H1 (cell line): ENCODE measurements around the gene CDKL1. TPM values are rescaled to one million over a fixed set of nuclear protein-coding genes. Genes with fewer than 3 reads are reported as not detected.

ENCODE experiments used
- BRCA1 ChIP-seq: IDR thresholded peaks from 2 replicates; pipeline ENCODE4 v1.6.1; 2012; ENCODE audit warnings: low read depth, low read length, improper control_type of control experiment
- CBX8 ChIP-seq: fragments of 300-800, 300-1000 bp; sonication (generic); IDR thresholded peaks from 2 replicates; pipeline ENCODE4 v1.7.1; 2016; ENCODE audit warnings: low read depth, low read length, borderline replicate concordance
- CHD1 ChIP-seq: IDR thresholded peaks from 2 replicates; pipeline ENCODE4 v1.6.1; 2012; ENCODE audit warnings: low read depth, low read length, improper control_type of control experiment
- EGR1 ChIP-seq: IDR thresholded peaks from 2 replicates; pipeline ENCODE4 v1.6.1; 2011; ENCODE audit warnings: low read depth, low read length, borderline replicate concordance
- EZH2 ChIP-seq: fragments of 200-600 bp; sonication (generic); IDR thresholded peaks from 2 replicates; pipeline ENCODE4 v1.7.1; 2012; ENCODE audit warnings: low read depth, mild to moderate bottlenecking, moderate library complexity, low read length, inconsistent platforms; ENCODE audit not compliant: severe bottlenecking
- GTF2F1 ChIP-seq: IDR thresholded peaks from 2 replicates; pipeline ENCODE4 v1.6.1; 2012; ENCODE audit warnings: low read depth, low read length, improper control_type of control experiment, borderline replicate concordance
- MAFK ChIP-seq: IDR thresholded peaks from 2 replicates; pipeline ENCODE4 v1.6.1; 2012; ENCODE audit warnings: low read depth, mild to moderate bottlenecking, improper control_type of control experiment, low read length
- NANOG ChIP-seq: IDR thresholded peaks from 2 replicates; pipeline ENCODE4 v1.6.1; 2011; ENCODE audit warnings: low read length, low read depth, mild to moderate bottlenecking, inconsistent platforms; ENCODE audit not compliant: insufficient read depth, poor library complexity, severe bottlenecking
- RAD21 ChIP-seq, 2 experiments: IDR thresholded peaks in 1 of 2; conservative IDR thresholded peaks in 1 of 2; 2 replicates each; pipeline ENCODE4 v1.6.1; 2011; ENCODE audit warnings: low read depth in 2 of 2, low read length in 2 of 2, improper control_type of control experiment in 1 of 2, inconsistent platforms in 1 of 2, mild to moderate bottlenecking in 1 of 2, moderate library complexity in 1 of 2
- RBBP5 ChIP-seq: IDR thresholded peaks from 2 replicates; pipeline ENCODE4 v1.7.1; 2012; ENCODE audit warnings: low read depth, mild to moderate bottlenecking, inconsistent platforms, low read length, moderate library complexity, borderline replicate concordance
- RXRA ChIP-seq: IDR thresholded peaks from 2 replicates; pipeline ENCODE4 v1.6.1; 2011; ENCODE audit warnings: low read depth, mild to moderate bottlenecking, low read length, moderate library complexity; ENCODE audit not compliant: insufficient read depth
- SP2 ChIP-seq: IDR thresholded peaks from 2 replicates; pipeline ENCODE4 v1.6.1; 2012; ENCODE audit warnings: mild to moderate bottlenecking, low read length, inconsistent platforms
- SUZ12 ChIP-seq: fragments of 200-600 bp; sonication (generic); IDR thresholded peaks from 2 replicates; pipeline ENCODE4 v1.6.1; 2012; ENCODE audit warnings: mild to moderate bottlenecking, inconsistent platforms, low read length, moderate library complexity, mixed read lengths
- TAF7 ChIP-seq: optimal IDR thresholded peaks from 2 replicates; pipeline ENCODE3; 2011; ENCODE audit warnings: low read depth, mild to moderate bottlenecking, inconsistent platforms, low read length, moderate library complexity, borderline replicate concordance
- TCF12 ChIP-seq: IDR thresholded peaks from 2 replicates; pipeline ENCODE4 v1.6.1; 2011; ENCODE audit warnings: low read depth, mild to moderate bottlenecking, low read length
- YY1 ChIP-seq: IDR thresholded peaks from 2 replicates; pipeline ENCODE4 v1.6.1; 2011; ENCODE audit warnings: low read depth, mild to moderate bottlenecking, low read length
- polyA plus RNA-seq, 7 experiments: library from polyadenylated mRNA; depleted of rRNA in 3 of 7; stranded (reverse) in 5 of 7; unstranded in 2 of 7; fragments of >200 nt in 5 of 7; fragments of 200-250 nt in 2 of 7; gene quantifications; 1 replicate in 5 of 7; 2 replicates in 1 of 7; 4 replicates in 1 of 7; pipeline versions ENCODE4 v1.2.1 to v1.2.3, GENCODE V29; 2011 to 2013; ENCODE audit warnings: missing spikeins in 2 of 7, mixed read lengths in 2 of 7
- total RNA-seq: library from RNA; stranded (reverse); fragmentation: NEBNext Ultra II Directional; extraction: Animal tissue kit (Norgen Biotek cat#: 25700); gene quantifications from 2 replicates; pipeline ENCODE4 v1.2.1, GENCODE V29; 2021

The CDKL1 gene
- total and polyA plus RNA-seq, 2 of the 8 experiments (the other 6 are each of a cell fraction or from before 2014, with no cell fraction given) = 1.2 to 2.2 TPM

- no peak for TF ChIP-seq RBBP5
- no peak for TF ChIP-seq CHD1
- no peak for TF ChIP-seq SUZ12
- TF ChIP-seq TAF7 = no peak
- no peak for TF ChIP-seq SP2
- no peak for TF ChIP-seq MAFK
- TF ChIP-seq RAD21 (IDR thresholded peaks at IDR 0.05 in 1 of 2, conservative IDR thresholded peaks at IDR 0.05 in 1 of 2; ENCODE audit: low read depth in 2 of 2, low read length in 2 of 2) = no peak
- no peak for TF ChIP-seq CBX8
- no peak for TF ChIP-seq GTF2F1
- TF ChIP-seq EGR1 = no peak
- TF ChIP-seq YY1 = no peak
- TF ChIP-seq TCF12 = no peak
- TF ChIP-seq NANOG = no peak
- no peak for TF ChIP-seq RXRA
- no peak for TF ChIP-seq BRCA1
- no peak for TF ChIP-seq EZH2
Measured at GRCh38 chr14:50375760-50376159, 20.9 kb downstream of the CDKL1 start (continued).
